ENCODE measurements around the gene MYEOV.

MYEOV gene

GRCh38 chr11:69335007-69335780 is 41.2 kb downstream of the MYEOV start:
- H3K4me3 ChIP-seq (ENCODE audit: low read length) = no peak overlapping the region
- TF ChIP-seq, protein P1, sequence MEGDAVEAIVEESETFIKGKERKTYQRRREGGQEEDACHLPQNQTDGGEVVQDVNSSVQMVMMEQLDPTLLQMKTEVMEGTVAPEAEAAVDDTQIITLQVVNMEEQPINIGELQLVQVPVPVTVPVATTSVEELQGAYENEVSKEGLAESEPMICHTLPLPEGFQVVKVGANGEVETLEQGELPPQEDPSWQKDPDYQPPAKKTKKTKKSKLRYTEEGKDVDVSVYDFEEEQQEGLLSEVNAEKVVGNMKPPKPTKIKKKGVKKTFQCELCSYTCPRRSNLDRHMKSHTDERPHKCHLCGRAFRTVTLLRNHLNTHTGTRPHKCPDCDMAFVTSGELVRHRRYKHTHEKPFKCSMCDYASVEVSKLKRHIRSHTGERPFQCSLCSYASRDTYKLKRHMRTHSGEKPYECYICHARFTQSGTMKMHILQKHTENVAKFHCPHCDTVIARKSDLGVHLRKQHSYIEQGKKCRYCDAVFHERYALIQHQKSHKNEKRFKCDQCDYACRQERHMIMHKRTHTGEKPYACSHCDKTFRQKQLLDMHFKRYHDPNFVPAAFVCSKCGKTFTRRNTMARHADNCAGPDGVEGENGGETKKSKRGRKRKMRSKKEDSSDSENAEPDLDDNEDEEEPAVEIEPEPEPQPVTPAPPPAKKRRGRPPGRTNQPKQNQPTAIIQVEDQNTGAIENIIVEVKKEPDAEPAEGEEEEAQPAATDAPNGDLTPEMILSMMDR (conservative IDR thresholded peaks at IDR 0.05; ENCODE audit: low read depth, low read length) = no peak
- DNase-seq (ENCODE audit: low read depth) = no peak

DNA sequence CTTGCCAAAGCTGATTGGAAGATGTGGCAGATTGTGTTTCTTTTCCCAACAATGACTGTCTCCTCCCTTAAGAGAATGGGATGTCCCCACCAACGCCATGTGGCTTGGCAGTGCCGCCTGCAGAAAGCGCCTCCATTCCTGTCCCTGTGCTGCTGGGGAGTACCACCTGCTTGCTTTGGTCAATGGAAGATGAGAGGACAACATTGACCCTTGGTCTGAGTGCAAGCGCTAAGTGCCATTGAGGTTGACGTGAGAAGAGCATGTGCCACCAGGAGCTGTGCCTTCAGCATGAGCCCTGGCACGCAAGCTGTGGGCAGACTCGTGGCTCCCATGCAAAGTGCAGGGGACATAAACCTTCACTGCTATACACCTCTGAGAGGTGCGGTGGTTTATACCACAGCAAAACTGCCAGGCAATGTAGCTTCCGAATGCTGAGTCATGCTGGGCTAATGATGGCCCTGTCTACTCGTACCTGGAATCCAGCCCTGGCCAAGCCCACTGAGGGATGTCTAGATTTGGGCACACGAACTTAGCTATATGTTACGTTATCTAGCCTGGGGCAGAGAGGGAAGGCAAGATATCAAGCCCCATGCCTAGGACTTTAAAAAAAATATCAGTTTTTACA is 41.9 kb downstream of the MYEOV start:
- no peak for DNase-seq (ENCODE audit: low read depth)
- H3K4me3 ChIP-seq (ENCODE audit: low read length) = no peak overlapping the region
- TF ChIP-seq, protein P1 (conservative IDR thresholded peaks at IDR 0.05; ENCODE audit: low read depth, low read length) = no peak

DNA sequence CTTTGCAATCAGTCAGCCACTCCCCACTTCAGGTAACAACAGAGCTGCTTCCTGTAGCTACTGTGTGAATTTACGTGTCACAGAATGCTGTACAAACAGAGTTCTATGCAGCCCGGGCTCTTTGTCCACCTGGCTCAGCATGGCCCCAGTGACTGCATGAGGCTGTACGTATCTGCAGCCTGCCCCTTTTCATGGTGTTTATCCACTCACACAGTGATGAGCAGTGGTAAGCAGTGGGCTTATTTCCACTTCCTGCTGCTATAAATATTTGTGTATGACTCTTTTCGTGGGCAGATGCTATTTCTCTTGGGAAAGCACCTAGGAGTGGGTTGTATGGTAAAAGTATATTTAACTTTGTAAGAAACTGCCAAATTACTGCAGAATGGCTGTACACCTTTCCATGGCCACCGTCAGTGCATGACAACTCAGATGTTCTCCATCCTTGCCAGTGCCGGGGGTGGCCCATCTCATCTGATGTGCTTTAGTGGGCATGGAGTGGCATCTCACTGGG is 43.3 kb downstream of the MYEOV start:
- no peak overlapping the region for H3K4me3 ChIP-seq (ENCODE audit: low read length)
- no peak for DNase-seq (ENCODE audit: low read depth)
- TF ChIP-seq, protein P1 (conservative IDR thresholded peaks at IDR 0.05; ENCODE audit: low read depth, low read length) = no peak

GRCh38 chr11:69339041-69339733 is 45.2 kb downstream of the MYEOV start:
- TF ChIP-seq, protein P1 (conservative IDR thresholded peaks at IDR 0.05; ENCODE audit: low read depth, low read length) = no peak
- no peak overlapping the region for H3K4me3 ChIP-seq (ENCODE audit: low read length)
- DNase-seq (ENCODE audit: low read depth) = no peak

GRCh38 chr11:69339983-69340565 is 46.1 kb downstream of the MYEOV start:
- TF ChIP-seq, protein P1 (conservative IDR thresholded peaks at IDR 0.05; ENCODE audit: low read depth, low read length) = no peak
- no peak for DNase-seq (ENCODE audit: low read depth)
- no peak overlapping the region for H3K4me3 ChIP-seq (ENCODE audit: low read length)

DNA sequence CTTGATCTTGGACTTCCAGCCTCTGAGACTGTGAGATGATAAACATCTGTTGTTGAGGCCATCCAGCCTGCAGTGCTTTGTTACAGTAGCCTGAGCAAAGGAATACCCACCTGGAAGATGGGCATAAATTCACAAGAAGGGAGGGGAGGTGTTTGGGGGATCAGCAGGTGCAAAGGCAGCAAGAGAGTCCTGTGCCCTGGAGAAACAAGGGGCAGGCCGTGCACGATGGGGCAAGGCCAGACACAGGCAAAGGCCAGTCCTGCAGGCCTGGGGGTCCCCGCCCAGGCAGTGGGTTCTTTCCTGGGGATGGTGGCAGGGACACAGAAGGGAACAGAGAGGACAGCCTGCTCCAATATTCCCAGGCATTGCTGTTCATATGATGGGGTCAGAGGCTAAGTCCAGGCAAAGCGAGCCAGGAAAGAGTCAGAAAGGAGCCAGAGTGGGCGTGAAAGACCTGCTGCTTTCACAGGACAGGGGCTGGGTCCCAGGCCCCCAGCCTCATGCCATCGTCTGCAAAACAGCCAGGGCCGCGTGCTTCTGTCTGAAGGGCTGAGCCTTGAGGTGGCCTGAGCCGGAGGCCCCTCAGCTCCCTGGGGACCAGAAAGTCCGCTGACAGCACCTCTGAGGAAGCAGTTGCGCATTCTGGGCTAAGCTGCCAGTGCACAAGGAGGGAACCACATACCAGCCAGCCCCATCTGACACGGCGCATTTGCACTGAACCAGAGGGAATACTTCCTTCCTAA is 48.8 kb downstream of the MYEOV start:
- H3K4me3 ChIP-seq (ENCODE audit: low read length) = no peak overlapping the region

More for the DNA sequence above, 48.8 kb downstream of the MYEOV start:
- no peak for DNase-seq (ENCODE audit: low read depth)
- TF ChIP-seq, protein P1 (conservative IDR thresholded peaks at IDR 0.05; ENCODE audit: low read depth, low read length) = no peak

Measured in retinal pigment epithelial cell (primary cell).